GM19372 (cell line): Measurements from ENCODE around the gene NPAS3.

ENCODE experiments used
- ATAC-seq: cut with Tn5 transposase; IDR thresholded peaks from one replicate; pipeline ENCODE4 v1.9.1; 2021; ENCODE audit warnings: mild to moderate bottlenecking, low read depth, moderate library complexity; ENCODE audit not compliant: unreplicated experiment

Gene NPAS3

DNA sequence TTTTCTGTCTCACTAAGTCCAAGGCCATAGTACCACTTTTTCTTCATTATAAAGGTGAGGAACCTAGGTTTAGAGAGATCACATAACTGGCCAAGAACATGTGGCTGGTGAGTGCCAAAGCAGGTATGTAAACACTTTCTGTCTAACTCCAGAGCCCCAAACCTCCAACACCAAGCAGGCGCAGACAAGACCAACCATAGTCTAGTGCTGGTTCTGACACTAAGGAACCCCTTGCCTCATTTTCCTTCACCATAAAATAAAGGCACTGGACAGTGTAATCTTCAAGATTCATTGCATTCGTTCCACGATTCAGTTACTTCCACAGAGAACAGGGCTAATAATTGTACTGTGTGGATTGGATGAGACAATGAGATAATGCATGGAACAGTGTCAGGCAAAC lies 71.0 kb downstream of the NPAS3 start:
- ATAC-seq: no peak

DNA sequence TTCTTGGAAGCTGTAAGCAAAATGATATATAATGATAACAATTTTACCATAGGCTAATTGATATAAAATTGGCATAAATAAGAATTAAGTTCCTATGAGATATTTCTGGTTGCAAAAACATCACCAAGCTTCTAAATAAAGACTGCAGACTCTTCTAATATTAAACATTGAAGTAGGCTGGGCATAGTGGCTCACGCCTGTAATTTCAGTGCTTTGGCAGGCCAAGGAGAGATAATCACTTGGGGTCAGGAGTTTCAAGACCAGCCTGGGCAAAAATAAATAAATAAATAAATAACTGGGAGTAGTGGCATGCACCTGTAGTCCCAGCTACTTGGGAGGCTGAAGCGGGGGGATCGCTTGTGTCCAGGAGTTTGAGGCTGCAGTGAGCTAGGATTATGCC lies 71.8 kb downstream of the NPAS3 start:
- ATAC-seq: no peak

DNA sequence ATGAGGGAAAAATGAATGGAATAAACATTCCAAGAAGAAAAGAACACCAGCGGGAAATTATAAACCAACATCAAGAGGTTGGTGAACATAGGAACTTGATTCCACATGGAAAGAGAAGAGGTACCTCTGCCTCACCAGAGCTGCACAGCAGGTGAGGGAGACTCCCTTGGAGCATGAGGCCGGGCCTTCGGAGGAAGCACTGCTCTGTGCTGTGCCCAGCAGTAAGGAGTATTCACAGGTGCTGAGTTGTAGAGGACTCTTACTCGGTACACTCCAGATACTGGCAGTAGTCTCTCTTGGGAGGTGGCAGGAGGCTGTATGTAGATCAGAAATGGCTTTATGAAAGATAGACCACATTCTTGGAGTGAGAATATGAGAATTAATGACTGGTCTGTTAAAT lies 76.0 kb downstream of the NPAS3 start:
- ATAC-seq: no peak

DNA sequence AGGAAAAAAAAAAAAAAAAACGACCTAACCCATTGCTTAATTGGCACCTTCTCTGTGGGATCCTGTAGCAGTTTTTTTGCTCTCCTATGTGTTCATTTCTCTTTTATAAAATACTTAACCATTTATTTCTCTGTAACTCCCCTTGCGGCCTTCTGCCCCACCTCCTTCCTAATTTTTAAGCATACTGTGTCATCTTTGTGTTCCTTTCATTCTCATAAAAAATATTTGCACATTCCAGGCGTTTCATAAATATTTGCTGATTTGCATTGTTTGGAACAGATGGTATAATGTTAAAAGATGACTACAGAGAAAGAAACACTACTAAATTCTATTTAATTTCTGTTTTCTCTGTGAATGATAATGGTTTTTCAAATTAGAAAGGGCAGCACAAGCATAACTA lies 77.9 kb downstream of the NPAS3 start:
- no peak for ATAC-seq

DNA sequence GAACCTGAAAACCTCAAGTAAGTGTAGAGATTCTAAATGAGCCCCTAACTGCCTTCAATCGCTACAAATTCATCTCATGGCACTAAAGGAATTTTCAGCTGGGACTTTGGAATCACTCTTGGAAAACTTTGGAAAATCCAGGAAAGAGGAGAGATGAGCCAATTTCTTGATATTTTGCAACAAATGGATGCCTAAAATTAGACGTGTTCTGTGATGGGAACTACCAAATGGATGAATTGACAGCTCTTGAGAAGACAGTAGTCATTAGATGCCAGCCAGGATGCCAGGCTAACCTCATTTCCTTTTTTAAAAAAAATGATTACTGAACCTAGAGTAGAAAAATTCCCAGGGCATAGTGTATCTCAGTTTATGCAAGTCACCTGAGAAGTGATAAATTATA lies 78.3 kb downstream of the NPAS3 start:
- ATAC-seq: no peak

DNA sequence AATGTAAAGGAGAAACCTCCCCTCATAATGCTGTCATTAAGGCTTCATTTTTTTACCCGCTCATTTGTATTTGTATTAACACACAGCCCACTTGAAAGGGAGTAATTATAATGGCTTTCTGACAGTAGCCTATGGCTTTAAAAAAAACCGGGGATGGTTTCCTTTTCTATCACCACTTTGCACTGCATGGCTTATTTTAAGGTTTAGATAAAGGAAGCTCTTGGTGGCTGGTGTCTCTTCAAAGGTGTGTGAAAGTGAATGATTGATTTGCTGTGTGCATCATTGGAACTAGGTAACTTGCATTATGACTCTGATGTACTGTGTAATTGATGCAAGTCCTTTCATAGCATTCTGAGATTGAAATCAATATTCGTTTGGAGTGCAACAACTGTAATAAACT lies 80.7 kb downstream of the NPAS3 start:
- ATAC-seq: no peak

DNA sequence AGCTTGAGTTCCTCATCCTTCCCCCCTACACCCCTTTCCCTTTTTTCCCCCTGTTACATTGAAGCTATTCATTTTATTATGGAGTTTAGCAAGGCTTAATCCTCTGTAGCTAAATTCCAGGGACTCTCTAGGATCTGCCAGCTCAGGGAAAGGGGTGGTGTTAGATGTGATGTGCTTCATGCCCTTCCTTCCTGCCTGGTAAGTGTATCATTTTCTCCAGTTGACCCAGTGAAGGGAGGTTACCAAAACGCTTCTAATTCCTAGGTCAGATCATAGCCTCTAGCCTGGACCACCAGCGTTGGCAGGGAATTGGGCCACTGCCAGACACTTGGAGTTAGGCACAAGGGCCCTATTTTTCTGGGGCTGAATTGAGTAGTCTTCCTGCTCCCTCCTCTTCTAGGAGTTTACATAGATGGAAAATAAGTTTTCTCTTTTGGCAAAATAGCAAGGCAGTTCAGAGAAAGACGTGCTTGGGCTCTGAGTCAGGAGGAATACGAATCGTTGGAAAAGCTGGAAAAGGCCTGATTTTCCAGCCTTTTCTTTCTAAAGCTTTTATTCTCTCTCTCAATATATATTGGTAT lies 88.3 kb downstream of the NPAS3 start:
- no peak for ATAC-seq

DNA sequence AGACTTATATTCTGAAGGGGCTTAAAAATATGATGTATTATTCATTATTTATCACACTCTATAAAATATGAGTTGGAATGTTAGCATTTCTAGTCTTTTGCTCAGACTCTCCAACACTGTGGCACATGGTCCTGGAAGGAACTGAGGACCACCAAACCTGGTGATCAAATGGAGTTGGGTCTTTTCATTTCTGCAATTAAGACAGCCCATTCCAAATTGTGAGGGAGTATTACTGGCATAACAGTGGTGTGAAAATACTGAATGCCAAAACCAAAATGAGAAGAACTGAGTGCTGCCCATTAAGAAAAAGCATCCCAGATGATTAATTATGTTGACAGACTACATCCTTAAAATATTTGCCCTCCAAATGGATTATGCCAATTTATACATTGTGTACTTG lies 90.8 kb downstream of the NPAS3 start:
- no peak for ATAC-seq

DNA sequence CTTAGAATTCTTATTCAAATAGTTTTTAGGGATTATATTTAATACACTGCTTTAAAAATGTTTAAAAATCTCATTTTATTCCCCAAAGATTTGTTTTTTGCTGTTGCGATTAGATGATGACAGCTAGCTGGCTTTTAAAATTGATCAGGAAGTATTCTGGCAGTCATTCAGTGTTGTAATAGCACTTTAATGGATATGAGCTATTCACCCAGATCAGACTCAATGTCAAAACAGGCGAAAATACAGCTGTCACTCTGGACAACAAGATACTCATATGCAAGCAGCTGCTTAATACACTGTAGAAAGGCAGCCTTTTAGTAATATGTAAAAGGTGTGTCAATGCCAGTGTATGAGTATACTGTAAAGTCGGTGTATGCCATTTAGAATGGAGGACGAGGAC lies 91.7 kb downstream of the NPAS3 start:
- ATAC-seq: no peak

DNA sequence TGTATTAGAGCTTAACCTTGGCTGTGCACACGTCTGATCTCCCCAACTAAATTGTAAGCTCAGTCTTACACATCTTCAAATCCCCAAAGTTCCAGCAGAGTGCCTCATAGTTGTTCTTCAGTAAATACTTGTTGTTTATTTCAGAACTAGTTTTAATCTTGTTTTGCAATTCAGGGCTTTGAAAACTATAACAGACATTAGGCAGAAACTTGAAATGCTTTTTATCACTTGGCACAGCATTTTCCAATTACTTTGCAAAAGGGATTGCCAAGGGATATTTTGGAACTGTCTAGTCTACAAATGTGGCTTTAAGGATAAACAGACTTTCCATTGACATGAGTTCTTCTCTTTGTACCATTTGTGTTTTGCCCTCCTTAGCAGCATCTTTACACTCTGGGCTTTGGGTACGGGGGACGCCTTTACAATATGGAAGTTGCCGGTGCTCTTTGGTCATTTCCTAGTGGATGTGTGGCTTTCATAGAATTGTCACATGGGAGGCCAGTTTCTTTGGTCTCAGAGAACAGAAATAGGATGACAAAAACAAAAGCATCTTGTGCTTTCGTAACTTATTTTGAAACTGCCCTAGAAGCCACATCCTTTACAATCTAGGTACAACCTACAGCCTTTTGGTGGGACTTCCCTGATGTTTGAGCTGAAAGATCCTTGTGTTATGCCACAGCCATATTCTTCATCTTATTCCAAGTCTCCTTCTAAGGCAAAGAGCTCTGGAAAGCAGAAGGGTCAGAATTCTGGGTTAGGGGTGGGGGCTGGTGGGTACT lies 96.9 kb downstream of the NPAS3 start:
- ATAC-seq: no peak

DNA sequence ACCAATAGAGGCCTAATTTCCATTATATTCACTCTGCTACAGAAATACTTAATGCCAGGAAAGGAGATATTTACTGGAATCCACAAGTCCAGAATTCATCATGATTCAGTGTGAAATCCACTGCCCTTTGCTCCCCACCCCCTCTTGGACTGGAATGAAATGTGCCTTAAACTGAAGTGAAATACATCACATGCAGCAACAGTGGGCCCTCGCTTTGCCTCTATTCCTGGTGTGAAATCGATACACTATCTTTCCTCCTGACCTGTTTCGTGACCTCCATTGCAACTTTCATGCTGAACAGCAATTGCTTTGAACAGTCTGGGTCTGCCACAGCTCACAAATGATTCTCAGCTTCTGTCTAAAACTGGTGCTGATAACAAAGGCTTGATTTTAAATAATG lies 100.6 kb downstream of the NPAS3 start:
- ATAC-seq: no peak

DNA sequence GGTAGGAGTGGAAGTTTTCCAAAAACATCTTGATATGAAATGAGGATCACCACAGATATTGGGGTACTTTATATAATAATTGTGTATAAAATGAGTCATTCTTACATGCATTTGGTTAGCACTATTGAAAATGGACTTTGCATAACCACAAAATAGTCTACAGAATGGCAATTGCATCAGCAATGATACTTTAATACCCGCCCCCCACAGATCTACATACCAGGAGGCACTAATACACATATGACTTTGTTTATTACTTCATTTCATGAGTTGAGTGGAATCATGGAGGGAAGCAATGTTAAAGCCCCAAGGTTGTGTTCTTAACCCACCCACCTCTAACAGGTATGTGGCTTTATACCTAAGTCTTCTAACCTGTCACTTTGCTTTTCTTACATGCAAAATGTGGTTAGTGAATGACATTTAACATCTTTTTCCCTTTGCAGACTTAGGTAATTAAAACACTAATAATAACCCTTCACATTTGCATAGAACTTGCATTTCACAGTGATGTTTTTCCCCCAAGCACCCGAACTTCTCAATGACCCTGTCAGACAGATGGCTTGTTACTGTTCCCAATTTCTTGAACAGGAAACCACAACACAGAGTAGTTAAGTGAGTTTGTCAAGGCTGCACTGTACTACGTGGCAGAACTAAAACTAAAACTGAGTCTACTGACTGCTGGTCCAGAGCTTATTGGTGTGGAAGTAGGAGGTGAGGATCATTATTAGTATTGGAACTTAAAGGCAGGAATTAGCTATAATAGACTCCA lies 101.9 kb downstream of the NPAS3 start:
- no peak for ATAC-seq

DNA sequence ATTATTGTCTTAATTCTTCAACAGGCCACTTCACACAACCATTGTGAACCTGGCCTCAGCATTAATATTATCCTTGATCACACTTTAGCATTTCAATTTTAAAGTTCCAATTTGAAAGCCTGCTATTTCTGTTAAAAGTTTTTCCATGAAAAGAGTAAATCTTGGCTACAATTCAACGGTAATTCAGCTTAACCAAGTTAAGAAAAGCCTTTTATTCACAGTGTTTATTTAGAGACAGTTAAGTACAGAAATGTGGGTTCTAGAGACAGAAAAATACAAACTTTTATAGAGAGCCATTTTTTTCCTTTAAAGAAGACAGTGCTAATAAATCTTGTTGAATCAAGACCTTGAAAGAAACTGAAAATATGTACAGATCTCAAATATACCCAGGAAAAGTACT lies 103.9 kb downstream of the NPAS3 start:
- ATAC-seq: no peak

DNA sequence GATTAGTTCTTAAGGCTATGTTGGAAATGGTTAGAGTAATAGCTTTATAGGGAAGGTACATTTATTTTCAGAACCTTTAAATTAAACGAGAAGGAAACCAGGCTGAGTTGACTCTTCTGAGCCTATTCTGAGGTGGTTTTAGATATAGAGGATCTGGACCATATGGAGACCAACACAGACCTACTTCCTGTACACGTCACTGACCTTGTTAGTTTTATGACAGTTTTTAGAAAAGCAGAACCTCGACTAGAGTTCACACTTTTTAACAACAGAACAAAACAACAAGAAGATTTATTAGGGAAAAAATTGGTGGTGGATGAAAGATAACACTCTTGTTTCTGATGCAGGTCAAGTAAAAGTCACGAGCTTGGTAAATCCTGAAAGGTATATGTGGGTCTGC lies 107.1 kb downstream of the NPAS3 start:
- no peak for ATAC-seq

DNA sequence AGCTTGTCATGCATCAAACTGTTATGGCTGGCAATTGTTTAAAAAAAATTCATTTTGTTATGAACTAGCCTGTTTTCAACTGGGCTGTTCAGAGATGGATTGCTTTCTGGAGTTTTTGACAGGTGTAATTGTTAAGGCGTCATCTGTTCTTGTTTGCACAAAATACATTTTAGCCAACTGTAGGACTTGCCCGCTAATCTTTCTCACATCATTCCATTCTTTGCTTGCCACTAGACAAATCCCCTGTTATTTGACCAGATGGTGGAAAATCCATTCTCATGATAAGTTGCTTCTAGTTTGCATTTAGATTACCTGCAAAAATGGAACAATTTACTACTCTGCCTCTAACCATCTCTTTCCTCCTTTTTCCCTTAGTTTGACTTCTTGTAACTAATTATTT lies 114.3 kb downstream of the NPAS3 start:
- ATAC-seq: no peak

DNA sequence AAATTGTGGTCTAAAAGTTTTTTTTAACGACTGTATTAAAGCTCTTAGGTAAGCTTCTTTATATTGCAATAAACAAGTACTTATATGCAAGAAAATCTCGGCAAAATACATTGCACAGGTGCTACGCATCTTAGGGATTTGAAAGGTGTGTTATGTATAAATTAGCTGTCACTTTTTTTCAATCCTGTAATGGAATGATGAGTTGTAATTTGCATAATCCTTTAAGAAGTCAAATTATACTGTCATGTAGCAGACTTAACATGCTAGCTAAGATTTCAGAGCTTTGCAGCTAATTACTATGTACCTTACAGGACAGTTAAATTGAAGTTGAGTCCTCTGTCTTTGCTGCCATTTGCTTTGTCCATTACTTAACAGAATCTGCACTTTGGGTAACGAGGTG lies 117.5 kb downstream of the NPAS3 start:
- no peak for ATAC-seq

DNA sequence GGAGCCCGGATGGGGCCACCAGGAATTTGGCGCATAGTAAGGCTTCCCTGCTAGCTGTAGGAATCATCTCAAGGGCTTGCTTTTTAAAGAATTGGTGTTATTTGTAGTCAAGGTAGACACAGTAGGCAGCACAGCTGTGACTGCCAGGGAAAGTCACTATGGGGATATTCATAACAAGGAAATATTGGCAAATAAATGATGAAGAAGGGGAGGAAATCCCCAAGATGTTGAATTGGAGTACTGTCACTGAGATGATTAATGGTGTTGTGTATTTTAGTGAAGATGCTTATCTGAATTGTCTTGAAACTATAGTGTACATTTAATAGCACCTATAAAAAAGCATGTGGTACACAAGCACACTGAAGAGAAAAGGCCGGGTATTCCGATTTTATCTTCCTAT lies 118.9 kb downstream of the NPAS3 start:
- no peak for ATAC-seq

DNA sequence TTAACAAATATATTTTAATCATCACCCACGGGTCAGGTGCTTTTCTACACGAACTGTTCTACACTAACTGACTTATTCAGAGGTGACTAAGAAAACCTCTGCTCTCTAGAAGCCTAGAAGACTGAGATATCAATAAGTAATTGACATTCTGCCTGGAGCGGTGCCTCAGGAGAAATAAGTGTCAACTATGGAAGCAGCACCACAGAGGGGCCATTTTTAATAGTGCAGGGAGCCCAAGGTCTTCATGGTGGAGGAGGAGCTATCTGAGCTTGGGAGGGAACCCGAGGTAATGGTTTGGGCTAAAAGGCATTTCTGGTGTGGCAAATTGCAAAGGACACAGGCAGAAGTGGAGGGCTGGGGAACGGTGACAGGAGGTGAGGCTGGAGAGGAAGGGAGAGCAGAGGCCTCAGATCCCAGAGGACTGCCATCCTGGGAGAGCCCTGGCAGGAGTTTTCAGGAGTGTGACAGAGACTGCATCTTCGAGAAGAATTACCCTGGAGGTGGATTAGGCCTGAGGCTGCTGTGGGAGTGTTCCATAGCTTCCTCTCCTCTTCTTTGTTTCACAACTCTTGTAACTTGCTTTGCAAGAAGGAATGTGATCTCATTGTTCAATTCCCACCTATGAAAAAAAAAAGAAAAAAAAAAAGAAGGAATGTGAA lies 123.1 kb downstream of the NPAS3 start:
- no peak for ATAC-seq

DNA sequence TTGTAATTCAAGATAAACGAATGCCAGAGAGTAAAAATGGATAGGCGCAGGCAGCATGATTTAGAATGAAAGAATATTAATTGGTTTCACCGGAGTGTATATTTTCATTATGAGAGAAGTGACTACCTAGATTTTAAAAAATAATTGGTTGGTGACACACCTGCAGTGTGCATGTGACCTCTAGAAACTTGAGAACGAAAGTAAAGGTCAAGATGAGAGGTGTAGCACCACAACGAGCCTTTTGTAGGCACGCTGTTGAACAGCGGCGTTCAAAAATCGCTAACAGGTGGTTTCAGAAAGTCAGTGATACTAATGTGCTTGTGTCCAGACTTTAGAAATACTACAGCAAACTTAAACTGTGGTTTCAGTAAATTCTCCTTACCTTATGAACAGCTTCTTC lies 123.8 kb downstream of the NPAS3 start:
- ATAC-seq: no peak

DNA sequence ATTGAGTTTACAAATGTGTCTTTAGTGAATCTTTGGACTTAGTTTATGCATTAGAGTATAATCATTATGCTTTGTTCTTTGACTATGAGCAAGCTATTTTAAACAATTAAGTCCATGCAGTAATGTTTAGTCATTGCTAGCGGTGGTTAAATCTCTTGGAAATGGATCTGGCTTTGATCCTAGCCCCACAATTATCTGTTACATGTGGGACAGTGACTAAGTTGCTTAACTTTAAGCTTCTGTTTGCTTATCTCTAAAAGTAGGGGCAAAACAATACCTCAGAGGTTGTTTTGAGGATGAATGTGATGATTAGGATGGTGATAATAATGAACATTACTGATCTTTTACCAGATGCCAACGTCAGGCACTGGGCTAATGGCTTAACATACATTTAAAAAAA lies 124.2 kb downstream of the NPAS3 start:
- ATAC-seq: no peak

DNA sequence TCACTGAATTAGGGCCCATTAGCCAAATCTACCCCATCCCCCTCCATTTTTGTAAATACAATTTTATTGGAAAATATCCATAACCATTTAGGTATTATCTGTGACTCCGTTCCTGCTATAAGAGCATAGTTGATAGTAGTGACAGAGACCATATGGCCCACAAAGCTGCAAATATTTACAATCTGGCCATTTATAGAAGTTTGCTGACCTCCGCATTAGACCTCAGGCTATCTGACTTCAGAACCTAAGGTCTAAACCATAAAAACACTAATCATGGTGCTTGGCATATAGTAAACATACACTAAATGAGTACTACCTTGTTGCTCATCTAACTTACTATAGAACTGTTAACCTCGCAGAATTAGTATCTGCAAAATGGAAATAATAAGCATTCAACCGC lies 124.8 kb downstream of the NPAS3 start:
- no peak for ATAC-seq
